C4-2B (cell line): Measurements from ENCODE around the gene MLH1.

Source experiments
- H3K27ac ChIP-seq: fragments of 450-650 bp; 2 replicates; pipeline ENCODE4 v1.5.1; 2017
- CTCF ChIP-seq: fragments of 450-650 bp; conservative IDR thresholded peaks from 2 replicates; pipeline ENCODE4 v1.5.1; 2017; ENCODE audit warnings: mild to moderate bottlenecking
- ZFX ChIP-seq: fragments of 450-650 bp; IDR thresholded peaks from 2 replicates; pipeline ENCODE4 v1.6.1; 2017

The MLH1 gene

GRCh38 chr3:36965440-36965839 is 27.9 kb upstream of the MLH1 start:
- H3K27ac ChIP-seq: no peak overlapping the region
- TF ChIP-seq CTCF: no peak

GRCh38 chr3:36969085-36969484 is 24.2 kb upstream of the MLH1 start:
- no peak overlapping the region for H3K27ac ChIP-seq
- TF ChIP-seq CTCF (no peak), ZFX (no peak)

- no peak overlapping the region for H3K27ac ChIP-seq
Observed at GRCh38 chr3:36969540-36970432, 23.5 kb upstream of the MLH1 start.

GRCh38 chr3:36972163-36972562 is 21.2 kb upstream of the MLH1 start:
- no peak overlapping the region for H3K27ac ChIP-seq
- no peak for TF ChIP-seq CTCF
- no peak for TF ChIP-seq ZFX

More at GRCh38 chr3:36969540-36970432, 23.5 kb upstream of the MLH1 start:
- TF ChIP-seq ZFX: no peak
- no peak for TF ChIP-seq CTCF

- TF ChIP-seq ZFX (no peak), CTCF (no peak)
- no peak overlapping the region for H3K27ac ChIP-seq
Observed at GRCh38 chr3:36973139-36973538, 20.2 kb upstream of the MLH1 start.

- H3K27ac ChIP-seq: no peak overlapping the region
- no peak for TF ChIP-seq CTCF
- no peak for TF ChIP-seq ZFX
Observed at GRCh38 chr3:36981006-36981405, 12.3 kb upstream of the MLH1 start.

- TF ChIP-seq ZFX (no peak), CTCF (no peak)
- H3K27ac ChIP-seq: no peak overlapping the region
Observed at GRCh38 chr3:36988356-36988755, 5.0 kb upstream of the MLH1 start.
